IMR-90 (cell line): ENCODE results near the gene OSBPL6. TPM values are rescaled to one million over a fixed set of nuclear protein-coding genes. Genes with fewer than 3 reads are reported as not detected.
A peak's percentile ranks its signal among the peaks of the same experiment; 100 is the strongest.

ENCODE experiments used
- ATAC-seq: fragments of 200-7000 bp; cut with Tn5 transposase; 2 replicates; pipeline ENCODE4 v1.9.1; 2020; ENCODE audit warnings: low read depth, mild to moderate bottlenecking, moderate library complexity
- BruUV-seq: library from RNA; stranded (reverse); fragments of 400-500 nt; replicated peaks from 2 replicates; lab custom pipeline; 2021; lab: Mats Ljungman, UMichigan
- CTCF ChIA-PET: fragments of 300-600 bp; formaldehyde crosslinking; extraction: SDS; loops from one replicate; lab custom pipeline; 2021; ENCODE audit warnings: antibody characterized with exemption; lab: Yijun Ruan, JAX
- POLR2A ChIA-PET: fragments of 300-600 bp; sonication (Branson Sonifier 250); formaldehyde crosslinking; loops from one replicate; lab custom pipeline; 2022; ENCODE audit warnings: antibody characterized with exemption; ENCODE audit not compliant: unreplicated experiment; lab: Charles Lee
- DNase-seq: peaks from one replicate; pipeline ENCODE4 v3.0.0; 2013
- H2AFZ ChIP-seq: replicated peaks from 2 replicates; pipeline ENCODE3; 2013; ENCODE audit warnings: low read length, mild to moderate bottlenecking; ENCODE audit not compliant: poor library complexity
- H2AK5ac ChIP-seq: 2 replicates; pipeline ENCODE4 v1.6.1; 2013; ENCODE audit warnings: low read depth, low read length, inconsistent platforms
- H2AK9ac ChIP-seq: replicated peaks from 2 replicates; pipeline ENCODE3; 2013; ENCODE audit warnings: mild to moderate bottlenecking, low read depth, low read length, moderate library complexity; ENCODE audit not compliant: poor library complexity
- H2BK120ac ChIP-seq: 2 replicates; pipeline ENCODE4 v1.6.1; 2013; ENCODE audit warnings: low read depth, low read length, inconsistent platforms
- H2BK15ac ChIP-seq: 3 replicates; pipeline ENCODE4 v1.6.1; 2013; ENCODE audit warnings: low read depth, low read length, inconsistent platforms
- H2BK20ac ChIP-seq: 2 replicates; pipeline ENCODE4 v1.6.1; 2013; ENCODE audit warnings: low read depth, mild to moderate bottlenecking, inconsistent platforms, low read length, moderate library complexity
- H2BK5ac ChIP-seq: 2 replicates; pipeline ENCODE4 v1.6.1; 2013; ENCODE audit warnings: mild to moderate bottlenecking, low read depth, low read length, inconsistent platforms; ENCODE audit not compliant: poor library complexity, severe bottlenecking
- H3K14ac ChIP-seq: replicated peaks from 2 replicates; pipeline ENCODE4 v1.6.1; 2013; ENCODE audit warnings: low read depth, low read length, inconsistent platforms
- H3K18ac ChIP-seq: 2 replicates; pipeline ENCODE4 v1.6.1; 2013; ENCODE audit warnings: low read depth, low read length, control low read depth
- H3K23ac ChIP-seq: 2 replicates; pipeline ENCODE4 v1.6.1; 2013; ENCODE audit warnings: low read depth, low read length, inconsistent platforms
- H3K27ac ChIP-seq: 2 replicates; pipeline ENCODE4 v1.5.1; 2013; ENCODE audit warnings: mild to moderate bottlenecking, control low read depth, low read length; ENCODE audit not compliant: insufficient read depth
- H3K27me3 ChIP-seq: 2 replicates; pipeline ENCODE4 v1.6.1; 2013; ENCODE audit warnings: low read length; ENCODE audit not compliant: control insufficient read depth, insufficient read depth
- H3K36me3 ChIP-seq: 2 replicates; pipeline ENCODE4 v1.6.1; 2013; ENCODE audit warnings: low read length, mixed read lengths; ENCODE audit not compliant: control insufficient read depth, insufficient read depth
- H3K4ac ChIP-seq: 2 replicates; pipeline ENCODE4 v1.6.1; 2013; ENCODE audit warnings: low read depth, low read length, inconsistent platforms
- H3K4me1 ChIP-seq: 2 replicates; pipeline ENCODE4 v1.6.1; 2013; ENCODE audit warnings: low read length, mixed read lengths; ENCODE audit not compliant: control insufficient read depth, insufficient read depth
- H3K4me2 ChIP-seq: 2 replicates; pipeline ENCODE4 v1.6.1; 2013; ENCODE audit warnings: low read depth, mild to moderate bottlenecking, control low read depth, low read length, moderate library complexity
- H3K4me3 ChIP-seq: 2 replicates; pipeline ENCODE4 v1.5.1; 2013; ENCODE audit warnings: low read depth, mild to moderate bottlenecking, control low read depth, low read length, moderate library complexity; ENCODE audit not compliant: insufficient read depth
- H3K56ac ChIP-seq: 2 replicates; pipeline ENCODE4 v1.6.1; 2013; ENCODE audit warnings: low read length, inconsistent platforms; ENCODE audit not compliant: insufficient read depth; ENCODE audit errors: extremely low read depth
- H3K79me1 ChIP-seq, 2 experiments: 2 replicates each; pipeline ENCODE4 v1.6.1; 2013; ENCODE audit warnings: low read length in 2 of 2, inconsistent platforms in 1 of 2, low read depth in 1 of 2
- H3K9ac ChIP-seq: 2 replicates; pipeline ENCODE4 v1.6.1; 2013; ENCODE audit warnings: low read depth, low read length, control low read depth
- H3K9me1 ChIP-seq: 2 replicates; pipeline ENCODE4 v1.6.1; 2013; ENCODE audit warnings: low read length, inconsistent platforms; ENCODE audit not compliant: insufficient read depth
- H3K9me3 ChIP-seq: 2 replicates; pipeline ENCODE4 v1.6.1; 2013; ENCODE audit warnings: low read length; ENCODE audit not compliant: control insufficient read depth, insufficient read depth
- H4K20me1 ChIP-seq: 2 replicates; pipeline ENCODE4 v1.6.1; 2013; ENCODE audit warnings: low read length, inconsistent platforms; ENCODE audit not compliant: insufficient read depth
- H4K5ac ChIP-seq: 2 replicates; pipeline ENCODE4 v1.6.1; 2013; ENCODE audit warnings: mild to moderate bottlenecking, low read depth, low read length, control low read depth
- H4K8ac ChIP-seq, 2 experiments: 2 replicates each; pipeline ENCODE4 v1.6.1; 2013; ENCODE audit warnings: low read depth in 2 of 2, low read length in 2 of 2, control low read depth in 1 of 2, inconsistent platforms in 1 of 2
- H4K91ac ChIP-seq: 2 replicates; pipeline ENCODE4 v1.6.1; 2013; ENCODE audit warnings: low read depth, low read length, inconsistent platforms; ENCODE audit not compliant: insufficient read depth
- MXI1 ChIP-seq: IDR thresholded peaks from 2 replicates; pipeline ENCODE4 v1.6.1; 2012; ENCODE audit warnings: low read depth, mild to moderate bottlenecking, low read length, moderate library complexity, borderline replicate concordance
- POLR2A ChIP-seq: IDR thresholded peaks from 2 replicates; pipeline ENCODE4 v1.6.1; 2012; ENCODE audit warnings: mild to moderate bottlenecking, low read depth, low read length
- WGBS, 2 experiments: methylation state at CpG; one replicate each; pipeline versions ENCODE4 v1.1.5 to v1.1.7; 2013; ENCODE audit warnings: missing lambda C conversion rate in 2 of 2; ENCODE audit not compliant: insufficient read length in 1 of 2; ENCODE audit errors: extremely low coverage in 2 of 2; 5-methylcytosine and 5-hydroxymethylcytosine counted together
- dilution Hi-C: fragments of 300-500 bp; cut with HindIII; formaldehyde crosslinking; loops from one replicate; pipeline ENCODE4 v1.14.3; 2018; ENCODE audit warnings: low sequenced_read_pairs; ENCODE audit not compliant: unreplicated experiment
- in situ Hi-C: fragments of 300-500 bp; cut with MboI; formaldehyde crosslinking; loops from 3 replicates; pipeline ENCODE4 v1.14.3; 2019; ENCODE audit warnings: low sequenced_read_pairs, inconsistent platforms, mixed read lengths
- intact Hi-C: fragments of 100-400 bp; cut with micrococcal nuclease; formaldehyde crosslinking; loops from 2 replicates; pipeline ENCODE4 v1.10.0; 2022
- polyA plus RNA-seq, 3 experiments: library from polyadenylated mRNA; depleted of rRNA; stranded (reverse); fragments of >200 nt; gene quantifications; 2 replicates each; pipeline ENCODE4 v1.2.3, GENCODE V29; 2012; ENCODE audit warnings: low replicate concordance in 1 of 3
- total RNA-seq: library from RNA; depleted of rRNA; stranded (reverse); fragments of >200 nt; gene quantifications from 2 replicates; pipeline ENCODE4 v1.2.3, GENCODE V29; 2012

OSBPL6 gene
- total and polyA plus RNA-seq, 2 of the 4 experiments (the other 2 are of a cell fraction) = 3.2 to 3.7 TPM

GRCh38 chr2:178195390-178196166, 1.3 kb downstream of the OSBPL6 start:
- Histone ChIP-seq H3K9me1 (no peaks in the 10 kb centered on the region), H3K36me3 (no peaks in the 10 kb centered on the region), H3K4me1 (no peaks in the 10 kb centered on the region), H3K4ac (no peak overlapping the region), H3K23ac (peak overlapping the region; percentile 54; the same call in 1 of the 2 replicates), H3K4me3 (peak overlapping the region; percentile 90), H3K79me1 (peaks cover 3 to 9% of the 10 kb centered on the region in 2 experiments; a peak in 2 of 4 replicates), H2AK5ac (no peak overlapping the region), H3K9ac (peak overlapping the region; percentile 27; the same call in 1 of the 2 replicates), H3K9me3 (no peaks in the 10 kb centered on the region), H2BK15ac (no peak overlapping the region), H2BK120ac (no peak overlapping the region), H3K27me3 (no peaks in the 10 kb centered on the region), H3K4me2 (peak overlapping the region; percentile 84), H2BK5ac (no peak overlapping the region), H3K27ac (no peak overlapping the region; the same call in 1 of the 2 replicates), H4K8ac (no peak overlapping the region; a peak in 1 of 4 replicates), H3K14ac (no peak overlapping the region; the same call in 1 of the 2 replicates), H2AK9ac (no peak overlapping the region), H4K20me1 (no peaks in the 10 kb centered on the region), H4K91ac (no peak overlapping the region), H4K5ac (no peak overlapping the region), H3K56ac (no peak overlapping the region), H3K18ac (no peak overlapping the region), H2AFZ (peak overlapping the region; percentile 96), H2BK20ac (no peak overlapping the region)
- TF ChIP-seq MXI1 (no peak), POLR2A (no peak)
- intact Hi-C loops (loop anchor here (2.0 to 10.0 kb wide), 4 partner anchors 63 to 219 kb away; no protein-coding TSS in a partner anchor), in situ Hi-C loops (no loop called here), dilution Hi-C loops (no loop called here)
- no CpG with 5 or more reads among the region's 14 CpGs for WGBS, 2 experiments
- no TSS peak for BruUV-seq
- ChIA-PET CTCF (interaction anchor here (1.0 to 1.1 kb wide), 2 partner anchors 13 to 55 kb away, joined by 3 read pairs; no protein-coding TSS in a partner anchor), POLR2A (no interaction called here)
- DNase-seq (no peak), ATAC-seq (no peak)
